COLO668 (cell line): ENCODE measurements around the gene CES3.
"Not testable (repeated sequence)": the region's sequence is repeated elsewhere in the genome, so short reads cannot be mapped to it uniquely, and the experiment has no call there.

Experiments
- DNase-seq: peaks from one replicate; lab custom pipeline; 2025; ENCODE audit not compliant: unreplicated experiment; lab: John Stamatoyannopoulos, UW

CES3 gene

GRCh38 chr16:66964049-66964448, 3.0 kb downstream of the CES3 start:
- DNase-seq = peak; percentile 5

- DNase-seq = no peak
Observed at GRCh38 chr16:66968847-66969246, 7.8 kb downstream of the CES3 start.

DNA sequence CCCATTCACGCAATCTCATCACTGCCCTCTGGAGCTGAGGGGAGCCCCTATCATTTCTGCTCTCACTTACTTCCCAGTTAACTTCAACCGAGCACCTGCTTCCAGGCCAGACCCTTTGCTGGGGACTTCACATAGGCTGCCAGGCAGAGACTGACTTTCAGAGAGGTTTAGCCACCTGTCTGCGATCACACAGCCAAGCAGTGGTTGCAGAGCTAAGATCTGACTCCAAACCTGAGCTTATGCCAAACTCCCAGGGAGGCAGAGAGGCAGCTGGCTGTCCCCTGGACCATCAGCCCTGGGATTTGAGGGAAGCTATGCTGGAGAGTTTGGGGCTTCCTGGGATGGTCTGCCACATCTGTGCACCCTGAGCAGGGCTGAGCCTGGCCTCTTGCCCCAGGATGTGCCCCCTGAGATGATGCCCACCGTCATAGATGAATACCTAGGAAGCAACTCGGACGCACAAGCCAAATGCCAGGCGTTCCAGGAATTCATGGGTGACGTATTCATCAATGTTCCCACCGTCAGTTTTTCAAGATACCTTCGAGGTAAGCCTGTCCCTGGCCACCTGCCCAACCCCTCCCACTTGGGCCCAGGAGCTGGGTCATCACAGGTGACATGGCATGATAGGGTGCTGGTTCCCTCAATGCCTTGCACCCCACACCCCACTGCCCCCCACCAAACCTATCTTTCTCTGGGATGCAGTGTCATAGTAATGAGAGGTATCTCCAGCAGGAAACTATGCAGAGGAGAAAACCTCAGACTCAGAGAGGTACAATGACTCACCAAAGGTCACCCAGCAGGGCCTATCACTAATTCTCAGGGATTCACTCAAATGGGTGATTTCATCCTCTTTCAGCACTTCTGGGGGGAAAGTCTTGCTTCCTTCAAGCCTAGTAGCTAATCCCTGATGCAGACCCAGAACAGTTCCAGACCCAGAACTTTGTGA, 10.0 kb downstream of the CES3 start:
- DNase-seq = no peak

DNA sequence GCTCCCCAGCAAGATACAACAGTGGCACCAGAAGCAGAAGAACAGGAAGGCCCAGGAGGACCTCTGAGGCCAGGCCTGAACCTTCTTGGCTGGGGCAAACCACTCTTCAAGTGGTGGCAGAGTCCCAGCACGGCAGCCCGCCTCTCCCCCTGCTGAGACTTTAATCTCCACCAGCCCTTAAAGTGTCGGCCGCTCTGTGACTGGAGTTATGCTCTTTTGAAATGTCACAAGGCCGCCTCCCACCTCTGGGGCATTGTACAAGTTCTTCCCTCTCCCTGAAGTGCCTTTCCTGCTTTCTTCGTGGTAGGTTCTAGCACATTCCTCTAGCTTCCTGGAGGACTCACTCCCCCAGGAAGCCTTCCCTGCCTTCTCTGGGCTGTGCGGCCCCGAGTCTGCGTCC, 11.9 kb downstream of the CES3 start:
- DNase-seq = no peak

DNA sequence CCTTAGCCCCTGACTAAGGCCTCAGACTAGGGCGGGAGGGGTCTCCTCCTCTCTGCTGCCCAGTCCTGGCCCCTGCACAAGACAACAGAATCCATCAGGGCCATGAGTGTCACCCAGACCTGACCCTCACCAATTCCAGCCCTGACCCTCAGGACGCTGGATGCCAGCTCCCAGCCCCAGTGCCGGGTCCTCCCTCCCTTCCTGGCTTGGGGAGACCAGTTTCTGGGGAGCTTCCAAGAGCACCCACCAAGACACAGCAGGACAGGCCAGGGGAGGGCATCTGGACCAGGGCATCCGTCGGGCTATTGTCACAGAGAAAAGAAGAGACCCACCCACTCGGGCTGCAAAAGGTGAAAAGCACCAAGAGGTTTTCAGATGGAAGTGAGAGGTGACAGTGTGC, 12.7 kb downstream of the CES3 start:
- no peak for DNase-seq

- not testable (repeated sequence) for DNase-seq
Observed at GRCh38 chr16:66974156-66974931, 13.3 kb downstream of the CES3 start.

DNA sequence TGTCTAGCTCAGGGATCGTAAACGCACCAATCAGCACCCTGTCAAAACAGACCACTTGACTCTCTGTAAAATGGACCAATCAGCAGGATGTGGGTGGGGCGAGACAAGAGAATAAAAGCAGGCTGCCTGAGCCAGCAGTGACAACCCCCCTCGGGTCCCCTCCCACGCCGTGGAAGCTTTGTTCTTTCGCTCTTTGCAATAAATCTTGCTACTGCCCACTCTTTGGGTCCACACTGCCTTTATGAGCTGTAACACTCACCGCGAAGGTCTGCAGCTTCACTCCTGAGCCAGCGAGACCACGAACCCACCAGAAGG, 13.8 kb downstream of the CES3 start:
- peak; percentile 11 for DNase-seq

- DNase-seq = no peak
Observed at GRCh38 chr16:66975302-66975893, 14.3 kb downstream of the CES3 start.

DNA sequence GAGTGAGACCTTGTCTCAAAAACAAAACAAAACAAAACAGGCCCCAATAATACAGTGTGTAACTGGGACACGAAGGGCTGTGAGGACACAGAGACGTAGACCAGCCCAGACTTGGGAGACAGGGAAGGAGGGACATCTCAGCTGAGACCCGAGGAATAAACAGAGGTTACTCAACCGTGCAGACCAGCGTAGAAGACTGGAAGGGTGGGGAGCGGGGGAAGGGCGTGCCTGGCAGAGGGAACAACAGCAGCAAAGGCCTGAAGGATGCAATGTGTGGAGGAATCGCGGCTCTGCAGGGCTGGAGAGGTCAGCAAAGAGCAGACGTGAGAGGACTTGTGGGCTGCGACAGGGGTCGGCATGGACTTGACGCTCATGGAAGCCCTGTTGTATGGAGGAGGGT, 15.7 kb downstream of the CES3 start:
- DNase-seq = peak; percentile 17

GRCh38 chr16:66977341-66978113, 16.5 kb downstream of the CES3 start:
- peak; percentile 88 for DNase-seq

DNA sequence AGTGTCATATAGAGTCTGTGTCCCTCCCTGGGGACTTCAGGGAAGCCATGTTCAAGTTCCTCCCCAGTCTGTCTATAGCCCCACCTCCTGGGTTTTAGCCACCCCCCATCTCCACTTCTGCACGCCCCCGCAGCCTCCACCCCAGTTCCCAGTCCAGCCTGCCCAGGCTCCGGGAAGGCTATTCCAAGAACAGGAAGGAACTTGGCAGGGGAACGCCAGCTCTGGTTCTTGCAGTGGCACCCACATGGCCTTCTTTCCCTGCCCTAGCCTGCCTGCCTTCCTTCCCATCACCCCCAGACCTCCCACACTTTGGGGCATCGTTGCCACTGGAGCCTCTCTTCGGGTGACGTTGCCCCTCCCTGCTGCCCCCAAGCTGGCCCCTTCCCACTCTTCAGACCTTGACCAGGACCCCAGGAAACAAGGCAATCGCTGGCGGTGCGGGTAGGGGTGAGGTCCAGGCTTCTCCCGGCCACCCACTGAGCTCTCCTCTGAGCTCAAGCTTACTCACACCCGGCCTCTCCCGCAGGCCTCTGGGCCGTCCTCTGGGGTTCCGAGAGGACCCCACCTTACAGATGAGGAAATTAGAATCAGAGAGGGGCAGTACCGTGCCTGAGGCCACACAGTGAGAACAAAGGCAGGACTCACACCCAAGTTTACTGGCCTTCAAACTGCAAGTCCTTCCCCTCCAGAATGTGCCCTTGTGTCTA, 18.1 kb downstream of the CES3 start:
- no peak for DNase-seq

DNA sequence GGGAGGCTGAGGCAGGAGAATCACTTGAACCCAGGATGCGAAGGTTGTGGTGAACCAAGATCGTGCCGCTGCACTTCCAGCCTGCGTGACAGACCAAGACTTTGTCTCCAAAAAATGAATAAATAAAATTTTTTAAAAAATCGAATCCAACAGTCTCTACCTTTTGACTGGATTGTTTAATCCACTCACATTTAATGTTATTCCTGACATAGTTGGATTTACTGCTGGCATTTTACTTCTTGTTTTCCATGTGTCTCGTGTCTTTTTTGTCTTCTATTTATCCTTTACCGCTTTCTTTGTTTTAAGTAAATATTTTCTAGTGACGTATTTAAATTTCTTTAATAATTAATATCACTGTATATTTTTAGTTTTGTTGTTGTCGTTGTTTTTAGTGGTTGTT, 22.0 kb downstream of the CES3 start:
- DNase-seq = no peak

DNA sequence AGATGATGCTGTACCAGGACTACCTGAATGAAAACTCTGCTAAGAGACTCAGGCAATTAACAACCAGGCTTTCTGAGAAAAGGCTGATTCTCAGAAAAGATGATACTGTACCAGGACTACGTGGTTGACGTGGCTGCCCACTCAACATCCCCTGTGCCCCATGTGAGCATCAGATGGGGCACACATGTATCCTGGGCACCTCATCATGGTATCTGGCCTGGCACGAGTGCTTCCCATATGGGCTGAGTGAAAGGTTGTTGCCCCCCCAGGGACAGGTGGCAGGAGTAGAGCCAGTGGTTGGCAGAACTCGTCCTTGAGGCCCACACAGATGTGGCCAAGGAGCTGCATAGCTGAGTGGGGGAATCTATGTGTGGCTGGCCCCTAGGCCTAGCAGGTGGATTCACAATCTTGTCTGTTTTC, 23.8 kb downstream of the CES3 start:
- DNase-seq = no peak

- no peak for DNase-seq
Observed at GRCh38 chr16:66986559-66986958, 25.5 kb downstream of the CES3 start.

DNA sequence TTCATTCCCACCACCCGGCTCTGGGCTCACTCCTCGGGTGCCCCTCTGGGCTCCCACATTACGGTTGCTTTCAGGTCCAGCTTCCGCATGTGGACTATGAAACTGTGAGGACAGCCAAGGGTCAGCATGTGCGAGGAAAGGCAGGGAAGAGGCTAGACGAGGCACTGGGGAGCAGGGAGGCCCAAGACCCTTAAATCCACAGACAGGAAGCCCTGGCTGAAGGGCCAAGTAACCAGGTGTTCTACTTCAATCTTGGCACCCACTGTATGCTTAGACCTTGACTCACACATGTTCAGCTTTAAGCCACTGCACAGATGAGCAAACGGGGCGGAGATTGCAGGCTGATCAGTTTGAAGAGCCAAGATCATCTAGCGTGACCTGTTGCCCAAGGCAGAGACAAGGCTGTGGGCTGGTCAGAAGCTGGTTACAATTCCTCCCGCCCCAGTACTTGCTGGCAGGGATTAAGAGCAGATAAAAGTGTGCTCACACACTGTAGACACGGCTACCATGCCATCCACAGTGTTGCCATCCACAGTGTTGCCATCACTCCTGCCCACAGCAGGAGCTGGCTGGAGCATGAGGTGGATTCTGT, 27.2 kb downstream of the CES3 start, which contains the start of gene CES4A:
TSS of gene CES4A (plus strand) at position 393 of the 592 bp plus-strand sequence. CDS start at position 577, 184 bp downstream.
- no peak for DNase-seq

- no peak for DNase-seq
Observed at GRCh38 chr16:66991545-66992077, 30.5 kb downstream of the CES3 start.

DNA sequence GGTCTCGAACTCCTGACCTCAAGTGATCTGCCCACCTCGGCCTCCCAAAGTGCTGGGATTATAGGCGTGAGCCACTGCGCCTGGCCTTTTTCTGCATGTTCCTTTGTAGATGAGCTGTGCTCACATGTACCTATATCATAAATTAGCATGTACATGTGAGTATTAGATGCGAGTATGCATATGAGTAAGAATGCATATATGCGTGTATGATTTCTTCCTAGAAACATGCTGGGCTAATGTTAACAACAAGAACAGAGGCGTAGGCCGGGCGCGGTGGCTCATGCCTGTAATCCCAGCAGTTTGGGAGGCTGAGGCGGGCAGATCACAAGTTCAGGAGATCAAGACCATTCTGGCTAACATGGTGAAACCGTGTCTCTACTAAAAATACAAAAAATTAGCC, 32.5 kb downstream of the CES3 start:
- DNase-seq = not testable (repeated sequence)

GRCh38 chr16:66996324-66996982, 35.4 kb downstream of the CES3 start:
- no peak for DNase-seq

DNA sequence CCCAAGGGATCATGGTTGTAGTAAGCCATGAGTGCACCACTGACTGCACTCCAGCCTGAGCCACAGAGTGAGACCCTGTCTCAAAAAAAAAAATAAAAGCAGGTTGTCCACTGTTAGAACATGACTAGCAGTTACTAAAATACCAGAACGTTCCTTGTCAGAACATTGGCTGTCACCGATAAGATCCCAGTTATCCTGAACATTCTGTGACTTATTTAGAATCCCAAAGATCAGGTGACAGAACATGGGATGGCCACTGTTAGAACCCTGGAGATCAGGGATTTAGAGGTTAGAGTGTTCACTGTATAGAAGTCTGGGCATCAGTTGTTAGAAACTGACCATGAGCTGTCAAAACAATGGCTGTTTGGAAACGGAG, 35.9 kb downstream of the CES3 start:
- DNase-seq = no peak
